ENCODE data around the gene OR2F1.
"Not testable (repeated sequence)": the region's sequence is repeated elsewhere in the genome, so short reads cannot be mapped to it uniquely, and the experiment has no call there.

OR2F1 gene

DNA sequence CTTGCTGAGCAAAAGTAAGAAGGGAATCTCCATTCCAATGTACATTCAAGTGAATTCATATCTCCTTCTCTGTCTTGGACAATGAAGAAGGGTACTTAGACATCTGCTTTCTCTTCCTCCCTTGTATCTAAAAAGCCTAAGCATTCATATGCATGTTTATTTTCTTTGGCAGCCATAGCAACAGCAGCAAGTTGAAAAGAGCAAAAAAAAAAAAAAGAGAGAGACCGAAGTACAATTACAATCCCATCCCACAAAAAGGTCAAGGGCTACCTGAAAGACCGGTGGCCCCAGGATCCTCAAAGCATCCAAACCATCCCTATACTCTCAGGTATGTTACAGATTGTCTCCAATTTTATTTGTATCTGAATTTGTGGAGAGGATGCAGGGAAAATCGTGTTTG lies 4.1 kb downstream of the OR2F1 start:
- DNase-seq, result no peak

- no peak for DNase-seq
These were observed 6.4 kb downstream of the OR2F1 start for GRCh38 chr7:143960813-143961610.

- DNase-seq, result no peak
These were observed 10.6 kb downstream of the OR2F1 start for GRCh38 chr7:143965280-143965679.

DNA sequence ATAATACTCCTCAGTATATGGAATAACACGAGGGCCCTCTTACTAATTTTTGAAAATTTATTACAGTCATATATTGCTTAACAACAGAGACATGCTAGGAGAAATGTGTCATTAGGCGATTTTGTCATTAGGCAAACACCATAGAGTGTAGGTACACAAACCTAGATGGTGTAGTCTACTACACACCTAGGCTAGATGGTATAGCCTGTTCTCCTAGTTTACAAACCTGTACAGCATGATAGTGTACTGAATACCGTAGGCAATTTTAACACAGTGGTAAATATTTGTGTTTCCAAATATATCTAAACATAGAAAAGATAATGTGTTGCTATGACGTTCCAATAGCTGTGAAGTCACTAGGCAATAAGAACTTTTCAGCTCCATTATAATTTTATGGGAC lies 12.8 kb downstream of the OR2F1 start:
- no peak for DNase-seq

- DNase-seq, result no peak
These were observed 19.3 kb downstream of the OR2F1 start for GRCh38 chr7:143973870-143974416.

DNA sequence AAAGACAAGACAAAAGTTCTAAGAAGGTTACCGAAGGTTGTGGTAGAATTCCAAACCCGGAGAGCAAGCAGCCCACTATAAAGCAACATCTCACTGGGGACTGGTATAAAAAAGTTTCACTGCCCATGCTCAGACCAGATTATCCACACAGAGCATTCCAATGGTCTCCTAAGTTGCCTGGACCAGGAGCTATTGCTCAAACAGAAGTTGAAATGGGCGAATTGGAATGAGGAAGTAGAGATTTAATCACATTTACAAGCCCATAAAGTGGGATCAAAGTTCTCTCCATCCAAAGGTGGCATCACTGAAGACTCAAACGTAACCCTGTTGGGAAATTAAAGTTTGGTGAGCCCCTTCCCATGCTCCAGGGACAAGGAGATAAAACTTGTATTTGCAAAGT lies 19.8 kb downstream of the OR2F1 start:
- no peak for DNase-seq

- no peak for DNase-seq
These were observed 21.0 kb downstream of the OR2F1 start for GRCh38 chr7:143975617-143976016.

DNA sequence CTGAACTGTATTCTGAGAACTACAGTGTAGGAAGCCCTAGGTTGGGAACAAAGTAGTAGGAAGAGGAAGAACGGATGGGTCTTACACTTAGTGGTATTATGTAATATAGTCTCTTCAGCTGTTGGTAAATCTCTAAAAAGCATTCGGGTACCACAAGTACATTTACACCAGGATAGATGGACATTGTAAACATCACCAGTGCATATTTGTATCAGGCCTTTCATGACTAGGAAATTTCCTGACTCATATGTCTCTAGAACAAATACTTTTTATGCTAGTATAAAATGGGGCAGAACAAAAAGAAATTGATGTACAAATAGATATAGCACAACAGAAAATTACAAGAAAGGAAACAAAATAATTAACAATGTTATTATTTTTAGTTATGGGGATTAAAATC lies 23.9 kb downstream of the OR2F1 start:
- no peak for DNase-seq

- no peak for DNase-seq
These were observed 24.7 kb downstream of the OR2F1 start for GRCh38 chr7:143979359-143979758.

GRCh38 chr7:143979998-143980397 lies 25.4 kb downstream of the OR2F1 start:
- no peak for DNase-seq

DNA sequence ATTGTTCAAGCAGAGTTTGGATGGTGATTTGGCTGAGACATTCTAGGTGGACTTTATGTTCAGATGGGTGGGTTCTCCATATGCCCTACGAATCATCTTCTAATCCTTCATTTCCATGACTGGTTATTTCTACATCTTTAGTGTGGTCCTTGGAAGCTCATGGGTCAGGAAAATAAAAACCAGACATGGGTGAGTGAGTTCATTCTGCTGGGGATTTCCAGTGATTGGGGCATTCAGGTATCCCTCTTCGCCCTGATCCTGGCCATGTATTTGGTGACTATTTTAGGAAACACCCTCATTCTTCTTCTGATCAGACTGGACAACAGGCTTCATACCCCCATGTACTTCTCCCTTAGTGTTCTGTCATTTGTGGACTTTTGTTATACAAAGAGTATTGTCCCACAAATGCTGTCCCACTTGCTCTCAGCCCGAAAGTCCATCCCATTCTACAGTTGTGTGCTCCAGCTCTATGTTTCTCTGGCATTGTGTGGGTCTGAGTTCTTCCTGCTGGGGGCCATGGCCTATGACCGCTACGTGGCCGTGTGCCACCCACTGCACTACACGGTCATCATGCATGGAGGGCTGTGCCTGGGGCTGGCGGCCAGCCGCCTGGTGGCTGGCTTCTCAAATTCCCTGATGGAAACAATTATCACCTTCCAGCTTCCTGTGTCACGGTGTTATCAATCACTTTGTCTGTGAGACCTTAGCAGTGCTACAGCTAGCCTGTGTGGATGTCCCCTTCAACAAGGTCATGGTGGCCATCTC lies 26.3 kb downstream of the OR2F1 start:
- DNase-seq, result no peak

GRCh38 chr7:143983960-143984359 lies 29.3 kb downstream of the OR2F1 start:
- no peak for DNase-seq

DNA sequence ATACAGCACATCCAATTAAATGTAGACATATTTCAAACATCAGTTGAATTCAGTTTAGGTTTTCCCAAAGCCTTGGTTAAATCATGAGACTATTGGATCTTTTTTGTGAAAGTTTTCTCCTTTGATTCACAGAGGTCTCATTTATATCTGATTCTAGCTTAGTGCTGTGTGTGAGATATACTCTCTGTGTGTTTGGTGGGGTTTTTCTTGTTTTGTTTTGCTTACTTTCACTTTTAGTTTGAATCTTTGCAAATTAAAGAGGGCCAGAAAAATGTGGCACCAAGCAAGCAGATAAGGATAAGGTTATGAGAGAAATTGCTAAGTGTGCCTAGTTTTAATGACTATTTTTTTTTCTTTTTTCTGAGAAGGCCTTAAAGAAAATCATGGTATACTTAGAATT lies 32.9 kb downstream of the OR2F1 start:
- DNase-seq, result no peak

GRCh38 chr7:143988976-143989745 lies 34.5 kb downstream of the OR2F1 start:
- no peak for DNase-seq

GRCh38 chr7:143992670-143993069 lies 38.0 kb downstream of the OR2F1 start:
- no peak for DNase-seq

DNA sequence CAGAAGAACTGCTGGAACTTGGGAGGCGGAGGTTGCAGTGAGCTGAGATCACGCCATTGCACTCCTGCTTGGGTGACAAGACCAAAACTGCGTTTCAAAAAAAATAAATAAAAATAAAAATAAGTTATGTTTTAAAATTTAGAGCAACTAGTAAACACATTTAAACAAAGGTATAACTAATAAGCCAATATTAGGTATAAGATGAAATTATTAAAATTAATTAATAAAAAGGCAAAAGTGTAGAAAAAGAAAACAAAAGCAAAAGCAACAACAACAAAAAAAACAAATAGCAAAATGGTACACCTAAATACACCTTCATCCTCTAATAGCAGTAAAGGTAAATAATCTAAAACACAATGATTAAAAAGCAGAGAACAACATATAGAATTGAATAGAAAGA lies 39.3 kb downstream of the OR2F1 start:
- DNase-seq, result no peak

DNA sequence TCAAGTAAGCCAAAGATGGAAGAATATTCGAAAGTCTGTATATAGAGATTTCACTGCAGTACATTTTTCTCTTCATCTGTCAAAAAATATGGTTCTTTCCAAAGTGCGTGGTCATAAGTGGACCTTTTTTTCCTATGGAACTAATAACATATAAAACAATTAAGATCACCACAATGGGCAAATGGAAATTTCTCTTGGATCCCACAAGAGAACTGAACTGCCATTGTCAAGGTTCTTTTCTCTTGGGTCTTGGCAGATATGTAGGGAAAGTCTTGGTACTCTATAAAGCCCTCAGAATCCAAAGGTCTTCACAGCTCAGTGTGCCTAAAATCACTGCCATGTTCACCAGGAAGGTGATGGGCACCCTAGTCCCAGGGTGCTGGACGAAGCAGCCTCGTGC lies 45.4 kb downstream of the OR2F1 start, which contains the start of gene OR6B1:
Gene OR6B1, plus strand, starts transcription at position 301 of the 400 bp plus-strand sequence. CDS start 3,677 bp downstream, outside the sequence.
- DNase-seq, result no peak

- DNase-seq, result no peak
These were observed 46.9 kb downstream of the OR2F1 start for GRCh38 chr7:144001543-144001942.

DNA sequence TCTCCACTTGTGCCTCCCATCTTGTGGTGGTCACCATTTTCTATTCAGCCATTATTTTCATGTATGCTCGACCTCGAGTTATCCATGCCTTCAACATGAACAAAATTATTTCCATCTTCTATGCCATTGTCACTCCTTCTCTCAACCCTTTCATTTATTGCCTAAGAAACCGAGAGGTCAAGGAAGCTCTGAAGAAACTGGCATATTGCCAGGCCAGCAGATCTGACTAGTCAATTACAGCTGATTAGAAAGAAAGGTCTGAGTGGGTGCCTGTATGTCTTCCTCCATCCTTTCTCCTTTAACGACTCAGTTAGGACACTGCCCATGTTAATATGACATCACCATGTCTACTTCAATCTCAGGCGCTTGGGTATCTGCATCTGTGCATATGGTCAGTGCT lies 50.1 kb downstream of the OR2F1 start:
- no peak for DNase-seq

DNA sequence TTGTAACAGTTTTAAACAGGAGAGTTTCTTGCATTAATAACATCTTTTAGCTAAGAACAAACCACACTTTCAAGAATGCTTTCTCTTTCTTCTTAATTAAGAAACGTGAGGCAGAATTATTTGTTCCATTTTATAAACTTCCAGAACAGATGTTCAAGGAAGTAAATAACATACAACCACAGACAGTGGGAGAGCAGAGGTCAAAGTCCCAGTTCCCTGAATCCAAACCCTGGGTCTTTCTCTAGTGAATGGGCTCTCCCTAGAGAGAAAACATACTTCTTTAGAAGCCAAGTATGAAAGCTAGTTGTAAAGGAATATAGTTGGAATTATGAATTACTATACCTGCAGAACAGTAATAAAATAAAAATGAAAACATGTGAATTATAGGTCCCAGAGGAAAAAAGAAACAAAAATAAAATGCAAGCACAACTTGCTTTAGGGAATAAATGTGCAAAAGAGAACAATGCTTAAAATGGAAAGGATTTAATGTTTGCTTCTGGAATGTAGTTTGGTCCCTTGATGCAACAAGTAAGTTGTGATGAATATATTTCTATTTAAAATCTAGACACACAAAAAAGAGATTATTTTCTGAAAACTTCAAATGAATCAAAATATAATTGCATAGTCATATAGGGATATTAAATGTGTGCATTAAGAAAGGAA lies 51.5 kb downstream of the OR2F1 start:
- DNase-seq, result no peak

DNA sequence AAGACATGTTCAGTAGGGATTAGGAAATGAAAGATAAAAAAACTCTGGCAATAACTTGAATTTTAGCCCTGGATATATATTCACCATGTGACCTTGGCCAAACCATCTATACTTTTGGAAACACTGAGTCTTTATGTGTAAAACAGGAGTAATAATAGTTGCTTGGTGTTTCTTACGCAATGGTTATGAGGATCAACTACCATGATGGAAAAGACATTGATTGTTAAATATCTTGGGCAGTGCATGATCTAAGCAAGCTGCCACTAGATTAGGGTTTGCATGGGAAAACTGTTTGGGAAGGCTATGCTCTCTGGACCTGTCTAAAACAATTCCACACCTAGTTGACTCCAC lies 52.0 kb downstream of the OR2F1 start:
- no peak for DNase-seq

GRCh38 chr7:144009361-144009760 lies 54.7 kb downstream of the OR2F1 start:
- DNase-seq, result no peak

DNA sequence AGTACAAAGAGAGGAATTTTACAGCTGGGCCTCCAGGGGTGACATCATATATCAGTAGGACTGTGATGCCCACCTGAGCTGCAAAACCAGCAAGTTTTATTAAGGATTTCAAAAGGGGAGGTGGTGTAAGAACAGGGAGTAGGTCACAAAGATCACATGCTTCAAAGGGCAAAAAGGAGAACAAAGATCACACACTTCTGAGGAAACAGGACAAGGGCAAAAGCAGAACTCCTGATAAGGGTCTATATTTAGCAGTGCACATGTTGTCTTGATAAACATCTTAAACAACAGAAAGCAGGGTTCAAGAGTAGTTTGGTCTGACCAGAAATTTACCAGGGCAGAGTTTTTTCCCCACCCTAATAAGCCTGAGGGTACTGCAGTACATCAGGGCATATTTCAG lies 55.4 kb downstream of the OR2F1 start:
- DNase-seq, result not testable (repeated sequence)
